Measurements from ENCODE around the gene PTGR3. TPM values are rescaled to one million over a fixed set of nuclear protein-coding genes. Genes with fewer than 3 reads are reported as not detected.

The PTGR3 gene
- total RNA-seq, 2 experiments from 2014 or later: 14.1 to 14.3 TPM

DNA sequence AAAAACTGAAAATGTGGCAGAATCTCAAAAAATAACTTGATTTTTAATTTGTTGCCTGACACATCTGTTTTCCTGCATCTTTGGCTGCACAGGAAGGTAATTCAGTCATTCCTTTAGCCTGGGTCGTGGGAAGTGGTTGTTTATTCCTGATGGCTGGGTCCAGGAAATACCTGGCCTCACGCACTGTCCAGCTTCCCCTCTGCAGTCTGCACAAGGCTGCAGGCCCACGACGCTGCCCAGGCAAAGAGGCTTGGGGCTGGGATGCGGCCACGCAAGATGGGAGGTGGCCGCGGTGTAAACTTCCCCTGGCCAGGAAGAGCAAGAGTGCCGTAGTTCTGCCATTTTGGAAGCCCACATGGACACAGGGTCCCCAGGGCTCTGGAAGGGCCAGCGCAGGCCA lies 29.8 kb upstream of the PTGR3 start:
- ATAC-seq (ENCODE audit: poor library complexity) (no peak), DNase-seq (no peak)
- H3K36me3 Mint-ChIP-seq (ENCODE audit: low read depth): no peaks in the 10 kb centered on the region
- peaks cover 68% of the 10 kb centered on the region for H3K4me1 Mint-ChIP-seq (ENCODE audit: low read depth)
- ChIA-PET CTCF (no interaction called here), POLR2A (no interaction called here)
- H3K27me3 Mint-ChIP-seq: no peaks in the 10 kb centered on the region
- peaks cover 0 to 12% of the 10 kb centered on the region in 2 experiments for H3K9me3 ChIP-seq (ENCODE audit: control insufficient read depth in 1 of 2, insufficient read depth in 1 of 2, low read length in 2 of 2)
- no peaks in the 10 kb centered on the region for H3K9me3 Mint-ChIP-seq
- no peak overlapping the region for H3K27ac ChIP-seq (ENCODE audit: low read depth in 1 of 2, low read length in 2 of 2)
- no peaks in the 10 kb centered on the region for H3K27me3 ChIP-seq (ENCODE audit: control insufficient read depth in 1 of 2, insufficient read depth in 2 of 2, low read length in 2 of 2)
- intact Hi-C loops (cut with DNase I, micrococcal nuclease): no loop called here
- no peak overlapping the region for H3K4me3 Mint-ChIP-seq
- H3K27ac Mint-ChIP-seq: no peak overlapping the region
- H3K36me3 ChIP-seq (ENCODE audit: insufficient read depth, low read length): peaks cover 6% of the 10 kb centered on the region
- TF ChIP-seq, protein P1, sequence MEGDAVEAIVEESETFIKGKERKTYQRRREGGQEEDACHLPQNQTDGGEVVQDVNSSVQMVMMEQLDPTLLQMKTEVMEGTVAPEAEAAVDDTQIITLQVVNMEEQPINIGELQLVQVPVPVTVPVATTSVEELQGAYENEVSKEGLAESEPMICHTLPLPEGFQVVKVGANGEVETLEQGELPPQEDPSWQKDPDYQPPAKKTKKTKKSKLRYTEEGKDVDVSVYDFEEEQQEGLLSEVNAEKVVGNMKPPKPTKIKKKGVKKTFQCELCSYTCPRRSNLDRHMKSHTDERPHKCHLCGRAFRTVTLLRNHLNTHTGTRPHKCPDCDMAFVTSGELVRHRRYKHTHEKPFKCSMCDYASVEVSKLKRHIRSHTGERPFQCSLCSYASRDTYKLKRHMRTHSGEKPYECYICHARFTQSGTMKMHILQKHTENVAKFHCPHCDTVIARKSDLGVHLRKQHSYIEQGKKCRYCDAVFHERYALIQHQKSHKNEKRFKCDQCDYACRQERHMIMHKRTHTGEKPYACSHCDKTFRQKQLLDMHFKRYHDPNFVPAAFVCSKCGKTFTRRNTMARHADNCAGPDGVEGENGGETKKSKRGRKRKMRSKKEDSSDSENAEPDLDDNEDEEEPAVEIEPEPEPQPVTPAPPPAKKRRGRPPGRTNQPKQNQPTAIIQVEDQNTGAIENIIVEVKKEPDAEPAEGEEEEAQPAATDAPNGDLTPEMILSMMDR (IDR thresholded peaks at IDR 0.05): no peak
- peaks cover 15% of the 10 kb centered on the region for H3K4me1 ChIP-seq (ENCODE audit: insufficient read depth, low read length)
- H3K4me3 ChIP-seq (ENCODE audit: low read length): no peak overlapping the region

DNA sequence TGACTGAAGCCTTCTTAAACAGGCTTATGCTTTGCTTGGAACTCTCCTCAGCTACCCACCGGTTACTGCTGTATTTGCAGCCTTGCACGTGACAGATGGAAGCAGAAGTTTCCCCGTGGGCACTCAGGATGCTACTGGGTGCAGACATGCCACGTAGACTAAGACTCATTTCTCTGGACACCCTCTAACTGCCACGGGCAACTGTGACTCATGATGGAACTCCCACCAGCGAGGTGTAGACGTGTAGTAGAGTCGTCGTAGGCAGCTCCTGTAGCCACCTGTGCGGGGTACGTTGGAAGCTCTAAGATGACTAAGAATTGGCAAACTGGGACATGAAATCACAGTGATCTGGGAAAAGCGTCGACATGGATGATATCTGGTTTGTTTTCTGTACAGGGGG lies 29.2 kb upstream of the PTGR3 start:
- POLR2A ChIA-PET: no interaction called here
- no peak overlapping the region for H3K27ac ChIP-seq (ENCODE audit: low read depth in 1 of 2, low read length in 2 of 2)
- intact Hi-C loops (cut with DNase I, micrococcal nuclease): no loop called here
- ATAC-seq (ENCODE audit: poor library complexity) (no peak), DNase-seq (no peak)
- H3K27me3 ChIP-seq (ENCODE audit: control insufficient read depth in 1 of 2, insufficient read depth in 2 of 2, low read length in 2 of 2): no peaks in the 10 kb centered on the region
- Mint-ChIP-seq H3K4me3 (no peak overlapping the region), H3K4me1 (ENCODE audit: low read depth) (peaks cover 68% of the 10 kb centered on the region), H3K27ac (no peak overlapping the region), H3K27me3 (no peaks in the 10 kb centered on the region), H3K36me3 (ENCODE audit: low read depth) (no peaks in the 10 kb centered on the region), H3K9me3 (no peaks in the 10 kb centered on the region)
- H3K4me1 ChIP-seq (ENCODE audit: insufficient read depth, low read length): peaks cover 13% of the 10 kb centered on the region
- peaks cover 6% of the 10 kb centered on the region for H3K36me3 ChIP-seq (ENCODE audit: insufficient read depth, low read length)
- CTCF ChIA-PET: no interaction called here
- no peak overlapping the region for H3K4me3 ChIP-seq (ENCODE audit: low read length)
- TF ChIP-seq, protein P1 (IDR thresholded peaks at IDR 0.05): no peak
- H3K9me3 ChIP-seq (ENCODE audit: control insufficient read depth in 1 of 2, insufficient read depth in 1 of 2, low read length in 2 of 2): peaks cover 0 to 12% of the 10 kb centered on the region in 2 experiments

DNA sequence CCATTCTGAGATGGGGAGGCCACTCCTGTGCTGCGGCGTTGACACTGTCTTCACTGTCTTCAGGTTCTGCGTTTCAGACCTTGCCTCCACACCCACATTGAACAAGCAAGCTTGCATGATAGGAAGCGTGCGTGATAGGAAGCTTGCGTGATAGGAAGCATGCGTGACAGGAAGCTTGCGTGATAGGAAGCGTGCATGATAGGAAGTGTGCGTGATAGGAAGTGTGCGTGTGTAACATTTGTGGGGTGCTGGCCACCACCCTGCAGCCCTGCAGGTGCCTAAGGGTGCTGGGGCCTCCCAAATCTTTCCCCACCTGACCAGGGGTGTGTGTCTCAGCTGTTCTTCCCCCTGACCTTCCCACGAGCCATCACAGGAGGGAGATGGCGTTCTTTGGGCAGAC lies 27.0 kb upstream of the PTGR3 start:
- Histone ChIP-seq H3K27ac (ENCODE audit: low read depth in 1 of 2, low read length in 2 of 2) (no peak overlapping the region), H3K27me3 (ENCODE audit: control insufficient read depth in 1 of 2, insufficient read depth in 2 of 2, low read length in 2 of 2) (no peaks in the 10 kb centered on the region), H3K9me3 (ENCODE audit: control insufficient read depth in 1 of 2, insufficient read depth in 1 of 2, low read length in 2 of 2) (peaks cover 0 to 5% of the 10 kb centered on the region in 2 experiments), H3K36me3 (ENCODE audit: insufficient read depth, low read length) (peaks cover 6% of the 10 kb centered on the region), H3K4me3 (ENCODE audit: low read length) (no peak overlapping the region), H3K4me1 (ENCODE audit: insufficient read depth, low read length) (peaks cover 9% of the 10 kb centered on the region)
- TF ChIP-seq, protein P1 (IDR thresholded peaks at IDR 0.05): no peak
- Mint-ChIP-seq H3K27ac (no peak overlapping the region), H3K27me3 (no peaks in the 10 kb centered on the region), H3K36me3 (ENCODE audit: low read depth) (no peaks in the 10 kb centered on the region), H3K4me3 (no peak overlapping the region), H3K4me1 (ENCODE audit: low read depth) (peaks cover 50% of the 10 kb centered on the region), H3K9me3 (no peaks in the 10 kb centered on the region)
- DNase-seq (peak in 1 of 14 experiments; percentile 31), ATAC-seq (ENCODE audit: poor library complexity) (no peak)
- intact Hi-C loops (cut with DNase I, micrococcal nuclease): no loop called here
- CTCF ChIA-PET: no interaction called here
- POLR2A ChIA-PET: interaction anchor here (2.7 kb wide), 1 partner anchor 20 kb away, joined by 9 read pairs; no protein-coding TSS in a partner anchor
